GM20431 (cell line): ENCODE measurements around the gene COG5.

ENCODE experiments used
- in situ Hi-C: fragments of 300-500 bp; cut with MseI, MboI; formaldehyde crosslinking; loops from one replicate; pipeline ENCODE4 v1.15.0; 2020; ENCODE audit warnings: low sequenced_read_pairs; ENCODE audit not compliant: unreplicated experiment

COG5 gene

DNA sequence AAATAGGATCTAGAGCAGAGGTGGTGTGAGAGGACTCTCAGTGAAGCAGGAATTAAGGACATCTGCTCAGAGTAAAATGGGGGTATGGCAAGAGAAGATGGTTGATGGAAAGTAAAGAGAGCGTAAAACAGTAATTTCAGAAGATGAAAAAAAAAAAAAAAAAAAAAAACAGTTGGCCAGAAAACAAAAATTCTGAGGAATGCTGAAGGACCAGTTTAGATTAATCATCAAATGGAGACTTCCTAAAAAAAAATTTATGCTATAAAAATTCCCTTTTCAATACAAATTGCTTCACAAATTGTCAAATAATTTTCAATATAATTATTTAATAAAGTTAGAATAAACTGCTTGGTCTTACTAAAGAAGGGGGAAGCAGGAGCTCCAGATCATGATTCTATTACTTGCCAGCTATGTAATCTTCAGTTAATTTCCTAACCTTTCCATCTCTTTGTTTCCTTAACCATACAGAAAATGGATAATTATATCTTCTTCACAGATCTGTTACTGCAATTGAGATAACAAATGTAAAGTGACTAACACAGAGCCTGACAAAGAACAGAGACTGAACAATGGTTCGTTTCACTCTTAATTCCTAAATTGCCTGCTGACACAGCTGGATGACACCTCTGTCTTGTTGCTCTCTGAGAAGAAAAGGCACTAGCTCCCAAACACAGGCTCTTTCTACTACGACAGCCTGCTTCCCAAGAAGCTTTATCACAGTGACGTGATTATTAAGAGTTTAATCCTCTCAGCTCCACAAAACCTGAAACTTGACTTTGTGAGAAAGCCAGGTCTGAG is 158.8 kb downstream of the COG5 start:
- in situ Hi-C loops: no loop called here

DNA sequence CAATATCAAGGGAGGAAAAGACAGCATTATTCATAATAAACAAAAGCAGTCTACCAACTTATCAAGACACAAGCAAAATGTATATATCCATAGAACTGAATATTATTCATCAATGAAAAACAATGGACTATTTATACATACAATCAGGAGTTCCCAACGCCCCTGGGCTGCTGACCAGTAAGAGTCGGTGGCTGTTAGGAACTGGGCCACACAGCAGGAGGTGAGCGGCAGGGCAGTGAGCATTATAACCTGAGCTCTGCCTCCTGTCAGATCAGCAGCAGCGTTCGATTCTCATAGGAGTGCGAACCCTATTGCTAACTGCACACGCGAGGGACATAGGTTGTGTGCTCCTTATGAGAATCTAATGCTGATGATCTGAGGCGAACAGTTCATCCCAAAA is 165.6 kb downstream of the COG5 start:
- in situ Hi-C loops: no loop called here

DNA sequence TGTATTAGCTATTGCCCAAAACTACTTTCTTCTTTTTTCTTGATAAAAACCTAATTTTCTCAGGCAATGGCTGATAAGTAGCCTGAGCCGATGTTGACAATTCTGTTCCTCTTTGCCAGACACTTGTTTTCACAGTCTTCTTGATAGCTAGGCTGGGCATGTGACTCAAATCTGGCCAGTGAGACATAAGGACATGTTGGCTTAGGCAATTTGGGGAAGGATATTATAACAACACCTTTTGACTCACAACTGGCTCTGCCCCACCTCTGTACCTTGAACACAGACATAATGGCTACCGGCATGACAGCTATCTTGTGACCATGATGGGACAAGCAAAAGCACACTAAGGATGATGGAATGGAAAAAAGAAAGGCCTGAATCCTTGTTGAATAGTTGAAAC is 166.7 kb downstream of the COG5 start:
- in situ Hi-C loops: no loop called here

DNA sequence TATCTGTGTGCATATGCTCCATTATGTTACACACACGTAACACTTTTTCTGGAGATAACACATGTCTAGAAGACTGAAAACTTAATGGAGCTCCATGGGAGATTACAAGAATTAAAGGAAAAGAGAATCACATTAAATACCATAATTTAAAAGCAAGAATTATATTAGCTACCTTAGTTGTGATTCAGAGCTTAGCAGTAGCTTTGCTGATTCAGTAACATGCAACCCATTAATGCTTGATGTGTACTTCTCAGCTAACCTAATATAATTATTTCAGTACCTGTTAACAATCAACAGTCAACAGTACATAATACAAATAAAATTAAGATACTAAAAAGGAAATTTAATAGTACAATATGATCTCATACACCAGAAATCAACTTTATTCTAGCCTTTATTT is 167.6 kb downstream of the COG5 start:
- in situ Hi-C loops: no loop called here

DNA sequence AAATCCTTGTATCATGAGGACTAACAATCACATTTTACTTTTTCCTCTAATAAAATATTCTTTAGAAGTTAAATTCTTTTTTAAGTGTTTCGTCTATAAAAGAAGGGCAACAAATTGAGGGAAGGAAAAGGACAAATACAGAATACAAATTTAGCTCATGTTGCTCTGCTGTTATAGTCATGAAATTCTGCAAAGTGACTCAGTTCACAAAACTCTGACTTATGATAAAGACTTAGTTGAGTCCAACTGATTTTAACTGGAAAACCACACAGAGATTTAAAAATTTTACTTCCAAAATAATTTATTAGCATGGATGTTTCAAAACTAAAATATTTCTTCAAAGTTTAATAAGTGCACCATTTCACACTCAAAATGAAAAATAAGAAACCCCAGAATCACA is 168.9 kb downstream of the COG5 start:
- in situ Hi-C loops: no loop called here

DNA sequence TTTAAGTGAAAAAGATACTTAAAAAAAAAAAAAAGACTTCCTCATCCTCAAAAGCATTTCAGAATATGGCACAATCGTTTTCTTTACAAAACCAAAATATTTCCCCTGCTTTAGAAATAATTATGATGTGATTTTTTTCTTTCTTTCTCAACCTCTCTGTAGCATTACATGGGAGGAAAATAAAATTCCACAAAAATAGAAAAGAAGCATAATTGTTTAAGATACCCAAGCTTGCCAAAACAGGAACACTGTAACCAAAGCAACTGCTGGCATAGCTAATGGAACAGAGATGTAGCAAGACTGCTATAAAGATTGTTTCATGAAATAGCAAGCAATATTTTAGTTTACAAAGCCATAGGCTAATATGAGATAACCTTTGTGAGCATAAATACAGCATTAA is 169.4 kb downstream of the COG5 start:
- in situ Hi-C loops: no loop called here

DNA sequence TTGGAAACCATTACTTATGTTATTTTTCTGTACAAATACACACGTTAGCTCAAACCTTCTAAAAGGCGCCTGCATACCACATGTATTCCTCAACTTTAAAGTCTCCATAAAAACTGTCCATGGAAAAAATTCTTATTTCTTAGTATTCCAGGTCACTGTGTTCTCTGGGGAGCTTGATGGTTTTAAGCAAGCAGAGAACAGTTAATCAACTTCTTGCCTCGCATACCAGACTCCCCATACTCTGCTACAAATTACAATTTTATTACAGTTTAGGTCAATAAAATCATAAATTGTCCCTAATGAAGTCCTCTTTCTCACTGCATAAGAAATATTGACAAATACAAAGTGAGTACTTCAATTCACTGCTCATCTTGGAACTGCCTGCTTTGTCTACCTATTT is 170.9 kb downstream of the COG5 start:
- in situ Hi-C loops: no loop called here

DNA sequence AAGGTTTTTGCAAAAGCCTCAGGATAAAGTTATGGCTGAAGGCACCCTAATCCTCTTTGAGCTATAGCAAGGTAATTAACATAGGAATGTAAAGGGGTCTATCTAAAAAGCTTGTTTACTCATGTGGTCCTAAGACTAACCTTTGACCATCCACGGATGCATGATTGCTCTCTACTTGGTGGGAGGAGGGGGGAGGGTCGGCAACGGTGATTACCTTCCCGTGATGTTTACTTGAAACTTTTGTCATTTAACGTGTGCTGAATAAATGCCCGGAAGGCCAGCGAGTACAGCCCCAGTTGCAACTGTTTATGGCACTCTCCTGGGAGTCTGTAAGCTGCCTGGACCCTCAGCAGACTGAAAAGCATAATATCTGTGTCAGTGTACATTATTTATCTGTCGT is 172.8 kb downstream of the COG5 start:
- in situ Hi-C loops: no loop called here

DNA sequence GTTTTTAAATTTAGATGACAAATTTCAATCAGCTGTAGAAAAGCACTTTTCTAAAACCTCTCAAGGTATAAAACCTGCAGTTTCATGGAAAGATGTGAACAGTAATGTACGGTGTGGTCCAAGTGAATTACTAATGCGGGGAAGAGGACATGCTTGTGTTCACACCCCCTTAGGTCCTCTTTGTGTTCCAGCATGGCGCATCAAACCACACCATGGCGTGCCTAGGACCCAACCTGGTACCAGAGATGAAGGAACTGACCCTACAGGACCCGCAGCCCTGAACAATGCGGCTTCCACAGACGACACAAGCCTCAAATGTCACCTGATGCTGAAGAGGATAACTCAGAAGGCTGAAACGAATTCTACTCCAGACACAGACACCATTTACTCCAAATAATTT is 175.1 kb downstream of the COG5 start:
- in situ Hi-C loops: no loop called here

DNA sequence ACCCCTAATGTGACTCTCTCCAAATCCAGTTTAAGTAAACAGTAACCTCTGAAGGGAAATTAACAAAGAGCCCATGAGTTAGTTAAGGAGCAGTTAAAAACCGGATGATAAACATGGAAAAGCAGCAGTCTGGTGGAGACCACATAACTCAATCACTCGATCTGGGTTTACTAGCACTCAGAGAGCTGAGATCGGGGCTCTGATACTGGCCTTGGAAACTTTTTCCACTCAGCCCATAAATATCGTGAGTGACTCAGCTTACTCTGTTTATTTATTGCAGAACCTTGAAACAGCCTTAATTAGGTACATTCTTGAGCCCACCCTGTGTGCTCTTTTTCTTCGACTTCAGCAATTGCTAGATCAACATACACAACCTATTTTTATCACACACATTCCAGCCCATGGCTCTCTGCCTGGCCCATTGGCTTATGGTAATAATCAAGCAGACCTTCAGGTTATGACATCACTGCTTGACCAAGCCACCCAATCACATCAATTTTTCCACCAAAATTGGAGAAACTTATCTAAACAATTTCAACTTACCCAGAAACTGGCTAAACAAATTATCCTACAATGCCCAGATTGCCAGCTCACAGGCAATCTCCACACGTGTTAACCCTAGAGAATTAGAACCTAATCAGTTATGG is 176.0 kb downstream of the COG5 start:
- in situ Hi-C loops: no loop called here

DNA sequence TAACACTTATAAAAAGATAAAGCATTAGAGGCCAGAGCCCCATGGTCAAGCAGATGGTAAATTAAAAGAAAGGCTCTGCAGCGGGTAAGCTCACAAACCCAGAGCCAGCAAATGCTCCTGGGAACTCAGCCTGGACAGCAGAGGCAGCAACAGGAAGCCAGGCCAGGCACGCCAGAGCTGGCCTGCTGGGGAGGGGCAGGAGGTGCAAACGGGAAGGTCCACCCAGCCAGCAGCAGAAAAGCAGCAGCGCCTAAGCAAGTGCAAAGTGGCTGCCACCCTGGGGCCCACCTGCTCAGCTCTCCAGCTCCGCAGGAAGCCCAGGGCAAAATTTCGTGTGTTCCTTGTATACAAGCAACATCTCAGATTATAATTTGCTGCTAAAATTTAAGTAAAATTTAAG is 176.6 kb downstream of the COG5 start:
- in situ Hi-C loops: no loop called here

DNA sequence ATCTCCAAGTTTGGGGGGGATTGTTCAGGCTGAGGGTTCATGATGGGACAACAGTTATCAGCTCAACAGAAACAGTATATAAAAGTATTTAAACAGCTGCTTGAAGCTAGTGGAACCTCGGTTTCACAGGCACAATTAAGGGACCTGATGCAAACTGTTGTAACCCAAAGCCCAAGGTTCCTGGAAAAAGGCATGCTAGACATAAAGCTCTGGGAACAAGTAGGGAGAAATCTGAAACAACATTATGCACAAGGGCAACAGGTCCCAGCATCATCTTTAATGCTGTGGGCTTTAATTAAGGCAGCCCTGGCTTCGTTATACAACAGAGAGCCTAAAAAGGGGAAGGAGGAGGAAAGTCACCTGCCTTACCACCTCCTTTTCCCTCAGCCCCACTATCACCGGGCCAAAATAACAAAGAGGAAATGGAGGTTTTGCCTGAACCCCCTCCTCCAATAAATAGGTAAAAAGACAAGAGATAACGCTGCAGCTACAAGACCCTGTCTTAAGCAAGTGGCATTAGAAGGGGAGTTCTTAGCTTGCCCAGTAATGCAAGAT is 177.1 kb downstream of the COG5 start:
- in situ Hi-C loops: no loop called here

DNA sequence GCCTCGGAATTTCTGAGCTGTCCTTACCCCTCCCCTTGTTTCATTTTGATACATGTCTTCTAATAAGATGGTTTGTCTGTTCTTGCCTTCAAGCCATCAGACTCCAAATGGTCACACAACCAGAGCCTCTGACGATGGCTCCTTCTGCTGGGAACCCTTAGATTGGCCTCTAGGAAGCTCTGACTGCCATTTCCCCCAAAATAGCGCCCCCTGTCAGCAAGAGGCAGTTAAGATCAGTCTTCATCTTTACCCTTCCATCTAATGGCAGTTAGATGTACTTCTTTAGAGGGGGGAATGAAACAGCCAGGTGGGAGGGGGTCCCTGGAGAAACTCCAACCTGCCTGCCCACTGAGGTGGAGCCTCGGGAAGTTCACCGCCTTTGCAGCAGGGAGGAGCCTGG is 179.7 kb downstream of the COG5 start:
- in situ Hi-C loops: no loop called here

DNA sequence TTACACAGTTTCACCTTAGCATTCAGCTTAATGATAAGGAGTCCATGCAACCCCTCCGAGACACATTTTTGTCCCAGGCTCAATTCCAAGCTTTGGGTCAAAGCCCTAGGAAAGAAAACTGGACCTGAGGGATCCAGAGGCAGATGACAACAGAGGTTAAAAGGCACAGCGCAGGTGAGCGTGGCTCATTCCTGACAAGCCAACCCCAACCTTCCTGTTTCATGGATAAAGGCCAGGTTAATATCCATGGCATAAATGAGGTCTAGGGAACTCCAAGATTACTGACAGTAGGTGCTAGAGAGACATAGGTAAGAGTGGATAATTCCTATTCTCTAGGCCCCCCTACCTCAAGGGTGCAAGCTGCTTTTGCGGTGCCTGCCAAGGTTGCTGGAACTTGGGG is 180.5 kb downstream of the COG5 start:
- in situ Hi-C loops: no loop called here

DNA sequence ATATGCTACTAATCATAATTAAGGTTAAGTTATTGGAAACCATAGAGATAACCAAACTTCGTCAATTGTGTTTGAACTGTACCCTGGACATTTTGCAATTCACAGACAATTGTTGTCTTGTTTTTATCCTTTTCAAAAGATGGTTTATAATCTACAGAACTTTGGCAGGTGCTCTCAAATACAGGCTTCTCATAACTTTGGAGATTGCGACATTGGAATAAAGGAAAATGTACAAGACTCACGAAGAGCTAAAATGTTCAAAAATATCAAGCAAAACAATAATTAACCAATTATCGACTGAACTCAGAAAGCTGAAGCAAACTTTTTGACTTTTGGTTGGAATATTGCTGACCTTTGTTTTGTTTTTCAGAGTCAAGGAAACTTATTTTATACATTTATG is 182.3 kb downstream of the COG5 start:
- in situ Hi-C loops: no loop called here

DNA sequence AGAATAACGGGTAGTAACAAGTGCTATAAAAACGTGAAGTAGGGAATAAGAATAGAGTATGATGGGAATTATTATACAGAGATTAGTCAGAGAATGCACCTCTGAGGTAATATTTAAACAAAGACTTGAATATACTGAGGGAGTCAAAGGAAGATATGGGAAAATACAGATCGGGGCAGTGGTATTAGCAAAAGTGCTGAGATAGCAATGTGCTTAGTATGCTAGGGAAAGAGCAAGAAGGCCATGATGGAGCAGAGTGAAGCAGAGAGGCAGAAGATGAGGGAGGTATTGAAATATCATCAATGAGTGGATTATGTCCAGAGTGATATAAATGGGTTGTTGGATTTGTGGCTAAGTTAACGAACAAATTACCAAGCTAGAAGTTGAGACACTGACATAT is 190.4 kb downstream of the COG5 start:
- in situ Hi-C loops: no loop called here

DNA sequence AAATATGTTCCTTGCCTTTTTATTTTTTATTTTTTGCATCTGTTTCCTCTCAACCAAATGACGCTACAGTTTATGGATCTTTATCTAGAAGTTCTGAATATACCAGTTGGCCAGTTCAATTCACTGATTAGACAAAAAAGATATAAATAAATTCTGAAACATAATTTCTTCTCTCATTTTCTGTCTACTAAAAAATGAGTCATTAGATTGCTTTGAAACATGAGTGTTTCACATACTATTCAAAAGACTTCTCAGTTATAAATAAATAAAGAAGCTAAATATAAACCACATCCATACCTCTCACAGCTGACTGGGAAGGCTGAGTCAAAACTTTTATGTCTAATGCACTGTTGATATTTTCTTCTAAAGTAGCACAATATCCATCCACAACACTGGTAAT is 191.4 kb downstream of the COG5 start:
- in situ Hi-C loops: no loop called here

DNA sequence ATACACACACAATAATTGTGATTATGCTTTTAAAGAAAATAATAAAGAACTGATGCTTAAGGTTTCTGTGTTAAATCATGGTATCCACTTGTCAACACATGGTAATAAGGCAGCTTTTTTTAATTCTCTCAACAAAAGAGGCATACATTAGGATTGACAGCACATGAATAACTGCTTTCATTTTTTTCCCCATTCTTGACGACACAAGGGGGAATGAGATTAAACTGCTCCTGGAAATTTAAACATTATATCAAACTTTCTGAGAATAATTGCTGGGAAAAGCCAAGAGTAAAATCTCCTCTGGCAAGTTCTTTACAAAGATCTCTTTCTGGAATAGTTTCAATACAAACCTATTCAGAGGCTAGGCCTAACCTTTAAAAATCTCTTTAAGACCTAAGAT is 192.9 kb downstream of the COG5 start:
- in situ Hi-C loops: no loop called here

DNA sequence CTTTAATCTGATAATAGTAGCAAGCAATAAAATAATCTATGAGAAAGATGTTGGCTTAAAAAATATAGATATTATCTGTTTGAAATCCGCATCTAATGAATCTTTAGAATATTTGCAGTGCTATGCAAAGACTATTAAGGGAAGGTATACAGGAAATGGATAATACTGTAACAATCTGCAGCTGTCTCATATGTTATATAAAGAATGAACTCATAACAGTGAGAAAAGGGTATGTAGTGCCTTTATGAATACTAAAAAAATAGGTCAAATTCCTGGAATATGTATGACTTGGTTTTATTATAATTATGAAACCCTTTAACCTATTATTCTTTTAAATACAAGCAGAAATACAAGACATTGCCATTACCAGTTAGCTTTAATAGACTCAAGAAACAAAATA is 198.9 kb downstream of the COG5 start:
- in situ Hi-C loops: no loop called here

DNA sequence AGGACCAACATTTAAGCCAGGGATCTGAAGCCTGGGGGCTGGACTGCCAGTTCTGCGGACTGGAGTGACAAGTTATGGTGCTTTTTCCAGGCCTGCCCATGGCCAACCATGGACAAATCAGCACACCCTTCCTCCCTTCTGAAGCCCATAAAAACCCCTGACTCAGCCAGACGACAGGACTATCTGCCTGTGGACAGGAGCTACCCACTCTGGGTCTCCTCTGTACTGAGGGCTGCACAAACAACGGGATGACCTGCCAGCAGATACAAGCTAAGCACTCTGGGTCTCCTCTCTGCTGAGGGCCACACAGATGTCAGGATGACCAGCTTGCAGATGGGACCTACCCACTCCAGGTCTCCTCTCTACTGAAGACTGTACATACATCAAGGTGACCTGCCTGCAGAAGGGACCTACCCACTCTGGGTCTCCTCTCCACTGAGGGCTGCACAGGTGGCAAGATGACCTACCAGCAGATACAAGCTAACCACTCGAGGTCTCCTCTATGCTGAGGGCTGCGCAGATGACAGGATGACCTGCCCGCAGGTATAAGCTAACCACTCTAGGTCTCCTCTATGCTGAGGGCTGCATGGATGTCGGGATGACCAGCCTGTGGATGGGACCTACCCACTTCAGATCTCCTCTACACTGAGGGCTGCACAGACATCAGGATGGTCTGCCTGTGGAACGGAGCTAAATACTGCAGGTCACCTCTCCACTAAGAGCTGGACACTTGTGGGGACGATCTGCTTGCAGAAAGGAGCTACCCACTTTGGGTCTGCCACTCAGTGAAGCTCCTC is 204.0 kb downstream of the COG5 start:
- in situ Hi-C loops: no loop called here

DNA sequence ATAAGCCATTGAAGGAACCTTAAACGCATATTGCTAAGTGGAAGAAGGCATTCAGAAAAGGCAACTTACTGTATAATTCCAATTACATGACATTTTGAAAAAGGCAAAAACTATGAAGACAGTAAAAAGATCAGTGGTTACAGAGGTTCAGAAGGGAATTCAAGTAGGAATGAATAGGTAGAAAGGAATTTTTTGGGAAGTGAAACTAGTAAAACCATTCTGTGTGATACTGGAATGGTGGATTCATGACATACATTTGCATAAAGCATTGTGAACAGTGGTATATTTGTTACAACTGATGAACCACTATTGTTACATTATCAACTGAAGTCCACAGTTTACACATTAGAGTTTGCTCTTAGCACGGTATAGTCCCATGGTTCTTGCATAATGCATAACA is 208.1 kb downstream of the COG5 start:
- in situ Hi-C loops: no loop called here
